ENCODE results near the gene KRTAP16-1.

KRTAP16-1 gene

DNA sequence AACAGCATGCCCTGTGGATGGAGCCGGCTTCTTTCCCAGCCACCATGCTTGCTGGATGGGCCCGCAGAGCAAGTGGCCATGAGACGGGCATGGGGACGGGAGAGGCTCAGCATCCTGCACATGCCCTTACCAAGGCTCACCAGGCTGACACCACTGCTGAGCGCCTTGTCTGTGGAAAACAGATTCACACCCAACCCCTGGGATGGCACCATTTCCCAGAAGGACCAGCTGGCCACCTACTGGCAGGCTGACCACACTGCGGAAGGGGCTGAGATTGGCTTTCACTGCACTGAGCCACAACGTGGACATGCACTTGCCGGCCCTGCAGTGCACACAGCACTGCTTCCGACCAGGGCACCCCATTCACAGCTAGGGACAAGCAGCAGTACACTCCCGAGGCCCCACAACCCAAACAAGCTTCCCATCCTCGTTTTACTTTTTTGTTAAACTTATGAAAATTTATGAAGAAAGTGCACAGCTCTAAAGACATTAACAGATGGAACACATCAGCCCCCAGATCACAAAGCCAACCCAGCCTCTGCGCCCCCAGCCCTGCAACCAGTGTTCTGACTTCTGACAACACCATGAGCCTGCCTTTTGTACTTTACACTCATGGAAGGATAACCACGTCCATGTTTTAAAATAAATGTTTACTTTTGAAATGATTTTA lies 20.3 kb upstream of the KRTAP16-1 start:
- DNase-seq (ENCODE audit: low read depth): no peak

DNA sequence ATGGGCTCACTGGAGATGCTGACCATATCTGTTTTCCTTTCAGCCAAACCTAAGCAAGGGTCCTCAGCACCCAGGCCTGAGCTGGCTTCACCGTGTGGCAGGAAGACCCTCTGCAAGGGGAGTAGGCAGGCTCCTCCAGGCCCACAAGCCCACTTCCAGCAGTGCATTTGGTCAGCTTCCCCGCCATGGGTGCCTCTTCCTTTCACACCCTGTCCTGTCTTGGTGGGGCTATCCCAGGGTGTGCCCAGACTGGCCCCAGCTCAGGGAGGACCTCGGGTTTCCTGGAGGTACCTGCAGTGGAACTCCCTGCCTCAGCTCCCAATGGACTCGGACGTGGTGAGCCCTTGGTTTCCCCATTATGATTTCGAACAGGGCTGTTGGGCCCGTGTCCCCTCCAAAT lies 19.1 kb upstream of the KRTAP16-1 start:
- no peak for DNase-seq (ENCODE audit: low read depth)

DNA sequence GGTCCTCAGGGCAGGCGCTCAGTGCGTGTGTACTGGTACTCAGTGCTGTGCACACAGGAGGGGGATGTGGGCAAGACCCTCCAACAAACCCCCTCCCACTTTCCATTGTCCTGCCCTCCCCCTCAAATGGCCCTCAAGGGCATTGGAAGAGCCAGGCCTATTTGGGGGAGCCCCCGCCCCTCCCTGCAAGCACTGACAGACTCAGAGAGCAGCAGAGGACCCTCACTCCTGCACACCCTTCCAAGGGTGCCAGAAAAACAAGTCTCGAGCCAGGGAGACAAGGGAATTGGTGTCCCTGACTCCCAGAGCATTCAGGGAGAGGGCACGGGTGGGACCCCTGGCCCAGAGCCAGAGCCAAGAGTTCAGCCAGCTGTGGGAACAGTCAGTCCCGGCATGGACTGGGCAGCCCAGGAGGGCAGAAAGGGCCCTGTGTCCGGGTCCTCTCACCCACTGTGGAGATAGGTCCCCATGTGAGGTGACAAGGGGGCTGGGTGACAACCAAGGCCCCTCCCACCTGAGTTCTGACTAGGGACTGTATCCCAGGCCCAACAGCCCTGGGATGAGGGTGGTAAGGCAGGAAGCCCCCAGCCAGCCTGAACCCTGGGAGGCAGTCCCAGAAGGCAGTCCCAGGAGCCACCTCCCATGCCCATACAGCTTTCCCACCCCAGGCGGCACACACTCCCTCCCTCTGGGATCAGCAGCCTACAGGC lies 18.5 kb upstream of the KRTAP16-1 start:
- DNase-seq (ENCODE audit: low read depth): no peak

- no peak for DNase-seq (ENCODE audit: low read depth)
Observed at GRCh38 chr17:41326173-41327145, 17.4 kb upstream of the KRTAP16-1 start.

DNA sequence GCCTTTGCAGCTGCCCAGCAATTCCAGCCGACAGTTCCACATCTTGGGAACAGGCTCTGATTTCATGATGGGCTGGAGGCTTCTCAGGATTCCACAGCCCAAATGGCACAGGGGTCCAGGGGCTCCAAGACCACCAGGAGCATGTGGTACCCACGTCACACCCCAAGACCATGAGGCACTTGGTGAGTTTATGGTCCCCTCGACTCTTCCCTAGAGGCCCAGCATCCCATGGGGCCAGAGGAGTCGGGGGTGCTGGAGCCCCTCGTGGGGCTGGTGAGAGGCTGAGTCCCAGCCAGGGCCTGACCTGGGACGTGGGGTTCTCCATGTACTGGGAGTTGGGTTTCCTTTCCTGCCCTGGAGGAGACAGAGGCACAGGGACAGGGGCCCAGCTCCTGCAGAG lies 16.5 kb upstream of the KRTAP16-1 start:
- no peak for DNase-seq (ENCODE audit: low read depth)

DNA sequence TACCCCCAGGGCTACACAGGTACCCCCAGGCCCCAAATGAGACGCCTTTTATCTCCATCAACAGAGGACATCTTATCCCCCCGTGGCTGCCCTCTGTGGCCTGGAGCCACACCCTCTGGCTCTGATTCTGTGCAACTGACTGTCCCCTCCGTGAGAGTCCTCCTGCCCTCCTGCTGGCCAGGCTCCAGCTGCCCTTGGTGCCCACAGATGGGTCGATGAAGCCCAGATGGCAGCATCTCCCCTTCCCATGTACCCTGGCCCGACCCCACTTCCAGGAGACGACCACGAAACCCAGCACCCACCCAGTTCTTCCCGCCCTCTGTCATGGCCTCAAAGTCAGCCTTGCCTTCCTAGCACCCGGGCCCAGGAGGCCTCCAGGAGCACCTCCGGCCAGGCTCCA lies 16.0 kb upstream of the KRTAP16-1 start:
- DNase-seq (ENCODE audit: low read depth): no peak

DNA sequence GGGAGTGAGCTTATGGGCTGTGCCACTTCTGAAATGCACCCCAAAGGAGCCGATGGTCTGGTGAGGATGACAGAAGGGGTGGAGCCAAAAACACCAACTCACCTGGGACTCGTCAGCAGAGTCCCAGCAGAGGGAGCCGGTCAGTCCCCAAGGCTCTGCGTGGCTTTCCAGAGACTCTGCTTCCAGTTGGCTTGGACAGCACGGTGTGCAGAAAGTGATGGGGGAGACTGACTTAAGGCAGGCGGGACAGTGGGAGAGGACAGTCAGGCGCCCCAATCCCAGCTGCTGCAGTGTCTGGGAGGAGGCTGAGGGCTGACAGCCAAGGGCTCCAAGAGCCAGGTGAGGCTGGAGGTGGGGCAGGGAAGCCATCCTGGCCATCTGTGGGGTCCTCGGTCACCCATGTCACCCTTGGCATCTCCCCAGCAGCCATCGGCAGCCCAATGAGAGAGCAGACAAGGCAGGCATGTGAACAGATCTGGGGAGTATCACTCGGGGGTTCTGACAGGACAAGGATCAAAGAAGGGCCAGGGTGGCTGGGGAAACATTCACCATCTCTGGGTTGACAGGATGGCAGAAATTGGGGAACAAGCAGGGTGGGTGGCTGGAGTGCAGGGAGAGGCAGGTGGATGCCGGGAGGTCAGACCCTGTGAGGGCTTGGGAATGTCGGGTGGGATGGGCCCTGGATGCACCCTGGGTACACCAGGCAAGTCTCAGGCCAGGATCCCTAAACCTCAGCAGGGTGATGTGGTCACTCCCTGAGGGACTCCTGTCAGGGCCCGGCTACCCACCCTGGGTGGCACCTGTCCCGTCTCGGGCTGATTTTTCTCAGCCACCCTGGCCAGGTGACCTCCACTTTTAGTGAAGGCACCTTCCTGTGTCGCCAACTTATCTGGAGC lies 15.3 kb upstream of the KRTAP16-1 start:
- DNase-seq (ENCODE audit: low read depth): no peak

DNA sequence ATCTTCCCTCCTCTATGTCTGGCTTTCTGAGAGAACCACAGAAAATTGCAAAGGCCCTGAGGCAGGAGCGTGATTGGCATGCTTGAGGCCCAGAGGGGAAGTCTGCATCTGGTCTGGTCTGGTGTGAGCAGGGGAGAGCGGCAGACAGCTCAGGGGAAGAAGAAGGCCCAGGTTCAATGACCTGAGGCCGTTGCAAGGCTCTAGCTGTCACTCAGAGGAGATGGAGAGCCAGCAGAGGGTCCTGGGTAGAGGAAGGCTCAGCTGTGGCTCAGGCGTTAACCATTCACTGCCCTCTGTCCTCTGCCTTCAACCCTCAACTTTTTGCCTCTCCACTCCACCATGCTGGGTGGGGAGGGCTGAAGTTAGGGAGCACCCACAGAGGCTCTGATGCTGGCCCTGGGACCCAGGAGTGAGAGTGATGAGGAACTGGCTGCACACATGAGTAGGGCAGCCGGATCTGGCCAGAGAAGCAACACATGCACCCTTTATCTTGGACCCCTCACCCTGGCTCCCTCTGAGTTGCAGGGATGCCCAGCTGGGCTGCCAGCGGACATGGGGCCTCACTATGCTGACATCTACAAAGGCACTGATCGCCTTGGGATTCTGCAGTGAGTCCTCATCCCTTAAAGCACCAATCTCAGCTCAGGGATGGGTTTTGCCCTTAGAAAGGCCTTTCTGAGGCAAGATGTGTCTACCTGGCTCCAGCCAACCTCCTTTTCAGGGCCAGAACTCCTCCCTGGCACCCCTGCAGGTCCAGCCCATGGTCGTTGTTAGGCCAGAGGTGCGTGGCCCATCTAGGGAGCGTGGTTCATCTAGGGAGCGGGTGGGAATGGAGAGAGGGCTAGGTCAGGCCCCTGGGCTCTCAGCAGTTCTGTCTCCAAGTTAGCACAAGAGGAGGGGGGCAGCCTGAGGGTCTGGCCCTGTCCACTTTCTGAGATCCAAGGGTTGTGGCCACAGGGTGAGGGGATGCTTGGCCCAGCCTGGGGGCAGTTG lies 14.1 kb upstream of the KRTAP16-1 start:
- no peak for DNase-seq (ENCODE audit: low read depth)

DNA sequence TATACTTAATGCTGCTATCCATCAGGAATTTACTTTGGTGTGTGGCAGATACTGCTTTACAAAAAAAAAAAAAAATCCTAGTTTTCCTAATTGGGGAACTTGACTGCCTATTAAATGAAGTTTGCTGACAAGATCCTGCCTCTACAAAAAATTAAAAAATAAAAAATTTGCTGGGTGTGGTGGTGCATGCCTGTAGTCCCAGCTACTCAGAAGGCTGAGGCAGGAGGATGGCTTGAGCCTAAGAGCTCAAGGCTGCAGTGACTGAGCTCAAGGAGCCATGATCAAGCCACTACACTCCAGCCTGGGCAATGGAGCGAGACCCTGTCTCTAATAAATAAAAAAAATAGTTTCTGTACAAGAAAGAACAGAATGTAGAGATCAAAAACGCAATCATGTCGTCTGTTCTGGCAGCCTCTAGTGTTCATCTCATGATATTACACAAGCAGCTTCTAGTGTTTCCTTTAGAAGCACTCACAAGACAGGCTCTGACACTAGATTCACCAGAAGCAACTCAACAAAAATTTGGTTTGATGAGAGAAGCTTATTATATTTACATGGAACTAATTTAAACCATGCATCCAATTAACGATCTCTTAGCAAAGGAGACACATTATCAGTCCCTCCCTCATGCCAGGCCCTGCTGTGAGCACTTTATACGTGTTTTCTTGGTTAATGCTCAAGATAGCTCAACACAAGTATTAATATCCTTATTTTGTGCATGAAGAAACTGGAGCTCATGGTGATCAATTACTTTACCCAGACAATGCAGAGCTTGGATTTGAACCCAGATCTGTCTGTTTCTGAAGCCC lies 13.2 kb upstream of the KRTAP16-1 start:
- no peak for DNase-seq (ENCODE audit: low read depth)

GRCh38 chr17:41318231-41318630 lies 9.1 kb upstream of the KRTAP16-1 start:
- DNase-seq (ENCODE audit: low read depth): no peak

DNA sequence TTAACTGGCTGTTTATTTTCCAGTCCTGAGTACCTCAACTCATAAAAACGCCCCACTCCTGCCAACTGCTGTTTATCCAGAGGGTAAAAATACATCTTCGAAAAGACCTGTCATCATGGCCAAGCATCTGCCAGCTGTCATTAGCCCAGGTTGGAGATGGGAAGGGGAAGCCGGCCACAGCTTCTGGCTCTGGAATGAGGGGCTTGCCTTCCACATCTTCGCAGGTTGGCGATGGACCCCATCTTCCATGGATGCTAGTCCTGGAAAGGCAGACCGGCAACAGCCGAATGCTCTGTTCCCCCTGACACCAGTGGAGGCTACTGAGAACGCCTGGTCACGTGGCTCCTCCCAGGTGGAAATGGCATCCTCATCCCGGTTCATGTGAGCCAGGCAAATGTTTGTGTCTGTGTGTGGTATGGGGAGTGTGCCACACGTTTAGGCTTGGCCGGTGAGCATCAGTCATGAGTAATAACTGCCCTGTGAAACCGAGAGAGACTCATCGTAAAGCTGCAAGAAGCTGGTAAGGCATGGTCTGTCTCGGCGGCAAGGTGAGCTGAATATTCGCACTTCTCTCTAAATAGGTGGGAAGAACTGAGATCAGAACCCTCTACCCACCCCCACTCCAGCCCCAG lies 6.8 kb upstream of the KRTAP16-1 start:
- no peak for DNase-seq (ENCODE audit: low read depth)

DNA sequence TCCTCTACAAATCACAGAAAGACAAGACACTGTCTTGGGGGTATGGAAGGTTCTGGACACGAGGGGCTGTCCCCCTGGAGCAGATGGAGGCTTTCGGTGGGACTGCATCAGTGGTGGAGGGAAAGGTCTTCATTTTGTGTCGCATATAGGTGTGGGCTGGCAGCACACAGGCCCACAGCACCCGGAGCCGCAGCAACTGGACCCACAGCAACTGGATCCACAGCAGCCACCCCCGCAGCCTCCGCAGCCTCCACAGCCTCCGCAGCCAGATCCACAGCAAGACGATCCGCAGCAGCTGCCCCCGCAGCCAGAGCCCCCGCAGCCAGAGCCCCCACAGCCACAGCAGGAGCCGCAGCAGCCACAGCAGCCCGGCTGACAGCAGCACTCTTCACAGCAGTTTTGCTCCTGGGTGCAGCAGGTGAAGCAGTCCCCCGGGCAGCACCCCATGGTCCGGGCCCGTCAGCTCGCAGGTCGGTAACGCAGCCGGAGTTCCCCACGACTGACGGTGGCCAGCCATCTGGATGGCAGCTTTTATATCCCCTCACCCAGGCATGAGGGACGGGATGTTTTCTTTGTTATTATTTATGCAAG lies 6.2 kb upstream of the KRTAP16-1 start, which contains the start of gene KRTAP17-1:
KRTAP17-1 (minus strand) TSS at position 507 of the 591 bp plus-strand sequence; CDS start at position 447, 60 bp downstream.
- DNase-seq (ENCODE audit: low read depth): no peak

- no peak for DNase-seq (ENCODE audit: low read depth)
Observed at GRCh38 chr17:41311111-41311510, 2.0 kb upstream of the KRTAP16-1 start.

GRCh38 chr17:41308251-41308917 lies 725 bp downstream of the KRTAP16-1 start:
- peak; percentile 42 for DNase-seq (ENCODE audit: low read depth)

DNA sequence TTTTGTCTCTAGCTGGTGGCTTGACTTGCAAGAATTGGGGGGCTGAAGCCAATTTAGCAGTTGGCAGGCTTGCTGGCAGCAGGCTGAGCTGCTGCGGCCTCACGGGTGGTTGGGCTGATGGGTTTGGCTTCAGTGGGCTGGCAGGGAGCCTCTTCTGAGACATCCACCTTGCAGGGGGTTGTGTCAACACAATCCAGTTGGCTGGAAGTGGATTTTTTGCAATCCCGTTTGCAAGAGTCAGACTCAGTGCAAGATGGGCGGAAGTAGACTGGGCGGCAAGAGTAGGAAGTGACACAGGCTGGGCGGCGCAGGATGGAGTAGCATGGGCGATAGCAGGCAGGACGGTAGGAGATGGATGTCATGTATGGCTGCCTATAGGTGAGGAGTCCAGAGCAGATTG lies 1.5 kb downstream of the KRTAP16-1 start:
- no peak for DNase-seq (ENCODE audit: low read depth)

DNA sequence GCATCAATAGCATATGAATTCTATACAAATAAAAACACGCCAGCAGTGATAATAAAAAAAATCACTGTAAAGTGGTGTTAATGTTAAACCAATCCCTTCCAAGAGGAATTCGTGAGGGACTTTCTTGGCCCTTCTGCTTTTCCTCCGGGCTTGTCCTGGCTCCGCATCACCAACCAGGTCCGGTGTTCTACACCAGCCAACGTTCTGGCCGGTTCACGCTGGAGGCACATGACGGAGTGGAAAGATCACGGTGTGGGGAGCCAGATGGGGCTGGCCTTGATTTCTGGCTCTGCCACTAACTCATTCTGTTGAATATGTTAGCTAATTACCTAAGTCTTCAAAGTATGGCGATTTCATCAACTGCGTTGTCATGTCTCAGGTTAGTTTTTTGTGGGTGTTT lies 5.0 kb downstream of the KRTAP16-1 start:
- no peak for DNase-seq (ENCODE audit: low read depth)

DNA sequence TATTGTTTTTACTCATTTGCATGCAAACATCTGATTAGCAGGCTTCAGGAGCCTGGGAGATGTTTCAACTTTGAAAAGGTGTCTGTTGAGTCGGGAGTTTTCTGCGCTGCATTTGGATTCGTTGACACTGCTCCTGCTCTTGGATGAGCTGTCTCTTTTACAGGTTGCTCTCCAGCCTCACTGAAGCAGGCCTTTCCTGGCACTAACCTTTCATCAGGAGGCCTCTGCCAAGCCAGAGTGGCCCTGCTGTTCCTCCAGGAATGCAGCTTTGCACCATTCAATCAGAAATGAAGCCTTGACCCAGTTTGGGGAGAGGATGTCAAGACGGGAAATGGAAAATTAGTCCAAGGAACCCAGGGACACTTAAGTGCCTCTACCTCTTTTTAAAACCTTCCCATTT lies 6.1 kb downstream of the KRTAP16-1 start:
- no peak for DNase-seq (ENCODE audit: low read depth)

Measured in stimulated activated CD8-positive, alpha-beta memory T cell treated with anti-CD3 and anti-CD28 coated beads, Interleukin-12 subunit alpha, Interleukin-12 subunit beta, amount 100 ng/mL, for 4 hours (primary cell).